T-cell (primary cell): ENCODE data around the gene NADSYN1. TPM values are rescaled to one million over a fixed set of nuclear protein-coding genes. Genes with fewer than 3 reads are reported as not detected.
"Not testable (repeated sequence)": the region's sequence is repeated elsewhere in the genome, so short reads cannot be mapped to it uniquely, and the experiment has no call there.

ENCODE experiments used
- ATAC-seq, 4 experiments: fragments of 200-7000 bp in 3 of 4; fragments of 150-1000 bp in 1 of 4; cut with Tn5 transposase; replicated peaks in 1 of 4; 1 replicate in 3 of 4; 2 replicates in 1 of 4; pipeline ENCODE4 v1.10.0; 2021; ENCODE audit warnings: moderate library complexity in 3 of 4, mild to moderate bottlenecking in 2 of 4, moderate number of reproducible peaks in 1 of 4
- CTCF ChIA-PET, 2 donors: fragments of 300-600 bp; sonication (Branson Sonifier 250); formaldehyde crosslinking; loops; one replicate each; lab custom pipeline; 2022; ENCODE audit warnings: antibody characterized with exemption in 2 of 2; lab: Charles Lee
- POLR2A ChIA-PET, 2 donors: fragments of 300-600 bp; sonication (Branson Sonifier 250); formaldehyde crosslinking; loops; one replicate each; lab custom pipeline; 2022; ENCODE audit warnings: antibody characterized with exemption in 2 of 2; lab: Charles Lee
- DNase-seq, 35 experiments: peaks; one replicate each; pipeline versions ENCODE4 v3.0.0 to v3.0.0-alpha.2; 2013 to 2023
- H3K27ac ChIP-seq: one replicate; pipeline ENCODE4 v1.5.1; 2013; ENCODE audit warnings: low read length
- H3K27me3 ChIP-seq, 2 experiments: replicated peaks in 1 of 2; 1 replicate in 1 of 2; 2 replicates in 1 of 2; pipeline versions ENCODE4 v1.6.1 to v1.7.0; 2013; ENCODE audit warnings: low read length in 1 of 2, mixed read lengths in 1 of 2; ENCODE audit not compliant: control insufficient read depth in 2 of 2, insufficient read depth in 2 of 2; ENCODE audit errors: extremely low read depth in 1 of 2
- H3K36me3 ChIP-seq, 2 donors: 1 replicate in 1 of 2; 2 replicates in 1 of 2; pipeline versions ENCODE4 v1.6.1 to v1.7.0; 2013; ENCODE audit warnings: low read length in 1 of 2; ENCODE audit not compliant: control insufficient read depth in 2 of 2, insufficient read depth in 1 of 2; ENCODE audit errors: extremely low read depth in 1 of 2
- H3K4me1 ChIP-seq, 2 experiments: 1 replicate in 1 of 2; 2 replicates in 1 of 2; pipeline versions ENCODE4 v1.6.1 to v1.7.0; 2013; ENCODE audit warnings: low read length in 2 of 2, mixed read lengths in 1 of 2; ENCODE audit not compliant: insufficient read depth in 2 of 2, control insufficient read depth in 1 of 2; ENCODE audit errors: extremely low read depth in 1 of 2
- H3K4me3 ChIP-seq, 2 donors: 1 replicate in 1 of 2; 2 replicates in 1 of 2; pipeline versions ENCODE4 v1.5.1 to v1.7.0; 2013; ENCODE audit warnings: mild to moderate bottlenecking in 2 of 2, low read length in 1 of 2, moderate library complexity in 1 of 2; ENCODE audit not compliant: control insufficient read depth in 1 of 2; ENCODE audit errors: extremely low read depth in 1 of 2
- H3K9me3 ChIP-seq: 2 replicates; pipeline ENCODE4 v1.7.0; 2013
- H3K27ac Mint-ChIP-seq, 2 donors: one replicate each; pipeline ENCODE4 v1.8.0; 2020 to 2021; ENCODE audit warnings: mild to moderate bottlenecking in 2 of 2, mixed read lengths in 2 of 2
- H3K27me3 Mint-ChIP-seq, 2 donors: one replicate each; pipeline ENCODE4 v1.8.0; 2021 to 2022; ENCODE audit warnings: mixed read lengths in 2 of 2
- H3K36me3 Mint-ChIP-seq: one replicate; pipeline ENCODE4 v1.8.0; 2021; ENCODE audit warnings: mixed read lengths
- H3K4me1 Mint-ChIP-seq, 3 donors: one replicate each; pipeline ENCODE4 v1.8.0; 2020 to 2022; ENCODE audit warnings: mixed read lengths in 3 of 3, mild to moderate bottlenecking in 1 of 3
- H3K4me3 Mint-ChIP-seq, 3 donors: one replicate each; pipeline ENCODE4 v1.8.0; 2020 to 2022; ENCODE audit warnings: mild to moderate bottlenecking in 3 of 3, mixed read lengths in 3 of 3, moderate library complexity in 3 of 3
- H3K9me3 Mint-ChIP-seq, 3 donors: one replicate each; pipeline ENCODE4 v1.8.0; 2020 to 2022; ENCODE audit warnings: mixed read lengths in 3 of 3
- WGBS: methylation state at CpG from one replicate; pipeline ENCODE4 v1.1.5; 2013; ENCODE audit warnings: missing lambda C conversion rate; ENCODE audit not compliant: insufficient coverage; 5-methylcytosine and 5-hydroxymethylcytosine counted together
- total RNA-seq, 35 experiments: library from RNA in 6 of 35; stranded (reverse) in 6 of 35; fragments of 120-200 nt in 1 of 35; gene quantifications; one replicate each; pipeline versions ENCODE4 v1.2.1 to v1.2.4 and lab custom pipeline; 2013 to 2026

NADSYN1 gene
- total RNA-seq, 5 donors from 2014 or later (not counting 1 experiment from before 2014, with no cell fraction given) = 125 to 190 (median 162) TPM

DNA sequence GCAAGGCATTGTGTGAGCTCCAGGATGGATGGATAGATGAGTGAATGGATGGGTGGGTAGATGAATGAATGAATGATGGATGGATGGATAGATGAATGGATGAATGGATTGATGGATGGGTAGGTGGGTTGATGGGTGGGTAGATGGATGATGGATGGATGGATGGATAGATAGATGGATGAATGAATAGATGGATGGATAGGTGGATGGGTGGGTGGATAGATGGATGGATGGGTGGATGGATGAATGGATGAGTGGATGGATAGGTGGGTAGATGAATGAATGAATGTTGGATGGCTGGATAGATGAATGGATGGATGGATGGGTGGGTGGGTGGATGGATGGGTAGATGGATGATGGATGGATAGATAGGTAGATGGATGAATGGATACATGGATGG, 38.4 kb upstream of the NADSYN1 start:
- H3K27ac Mint-ChIP-seq = no peak overlapping the region
- no peaks in the 10 kb centered on the region for H3K36me3 ChIP-seq
- H3K4me3 ChIP-seq = no peak overlapping the region
- no peak for DNase-seq
- H3K27me3 Mint-ChIP-seq = peaks cover 13 to 17% of the 10 kb centered on the region in 2 donors
- H3K27ac ChIP-seq = no peak overlapping the region
- no peak for ATAC-seq
- ChIA-PET CTCF (no interaction called here), POLR2A (no interaction called here)
- H3K27me3 ChIP-seq = peaks cover 0 to 16% of the 10 kb centered on the region in 2 experiments
- no peaks in the 10 kb centered on the region for H3K4me1 ChIP-seq
- no peaks in the 10 kb centered on the region for H3K9me3 ChIP-seq
- H3K9me3 Mint-ChIP-seq = peaks cover 0 to 6% (median 0%) of the 10 kb centered on the region in 3 donors
- no peaks in the 10 kb centered on the region for H3K4me1 Mint-ChIP-seq
- no peaks in the 10 kb centered on the region for H3K36me3 Mint-ChIP-seq
- H3K4me3 Mint-ChIP-seq = no peak overlapping the region

DNA sequence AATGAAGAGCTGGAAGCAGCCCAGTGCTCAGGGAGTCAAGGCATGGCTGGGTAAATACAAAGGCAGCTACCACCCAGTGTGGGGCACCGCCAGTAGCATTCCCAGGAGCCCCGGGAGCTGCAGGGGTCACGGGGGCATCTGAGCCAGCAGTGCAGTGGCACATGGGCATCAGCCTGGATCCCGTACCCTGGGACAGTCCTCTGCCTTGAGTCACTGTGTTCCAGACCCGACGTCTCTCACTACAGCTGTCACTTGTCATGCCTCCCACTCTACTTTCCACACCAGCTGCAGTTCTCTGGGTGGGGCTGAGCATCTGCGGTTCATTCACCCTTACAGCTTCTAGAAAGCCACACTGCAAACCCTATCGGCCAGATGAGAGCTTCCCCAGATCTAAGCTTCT, 34.4 kb upstream of the NADSYN1 start:
- WGBS = 49% methylated on average over 6 of the region's 8 CpGs
- no peaks in the 10 kb centered on the region for H3K36me3 Mint-ChIP-seq
- no peak overlapping the region for H3K4me3 Mint-ChIP-seq
- ChIA-PET POLR2A (no interaction called here), CTCF (no interaction called here)
- H3K4me1 ChIP-seq = no peaks in the 10 kb centered on the region
- no peaks in the 10 kb centered on the region for H3K36me3 ChIP-seq
- no peaks in the 10 kb centered on the region for H3K9me3 Mint-ChIP-seq
- peaks cover 0 to 7% of the 10 kb centered on the region in 2 experiments for H3K27me3 ChIP-seq
- H3K4me3 ChIP-seq = no peak overlapping the region
- H3K27ac Mint-ChIP-seq = no peak overlapping the region
- peaks cover 0 to 3% (median 0%) of the 10 kb centered on the region in 3 donors for H3K4me1 Mint-ChIP-seq
- no peaks in the 10 kb centered on the region for H3K9me3 ChIP-seq
- DNase-seq (no peak), ATAC-seq (no peak)
- H3K27ac ChIP-seq = no peak overlapping the region
- H3K27me3 Mint-ChIP-seq = peaks cover 11 to 13% of the 10 kb centered on the region in 2 donors

DNA sequence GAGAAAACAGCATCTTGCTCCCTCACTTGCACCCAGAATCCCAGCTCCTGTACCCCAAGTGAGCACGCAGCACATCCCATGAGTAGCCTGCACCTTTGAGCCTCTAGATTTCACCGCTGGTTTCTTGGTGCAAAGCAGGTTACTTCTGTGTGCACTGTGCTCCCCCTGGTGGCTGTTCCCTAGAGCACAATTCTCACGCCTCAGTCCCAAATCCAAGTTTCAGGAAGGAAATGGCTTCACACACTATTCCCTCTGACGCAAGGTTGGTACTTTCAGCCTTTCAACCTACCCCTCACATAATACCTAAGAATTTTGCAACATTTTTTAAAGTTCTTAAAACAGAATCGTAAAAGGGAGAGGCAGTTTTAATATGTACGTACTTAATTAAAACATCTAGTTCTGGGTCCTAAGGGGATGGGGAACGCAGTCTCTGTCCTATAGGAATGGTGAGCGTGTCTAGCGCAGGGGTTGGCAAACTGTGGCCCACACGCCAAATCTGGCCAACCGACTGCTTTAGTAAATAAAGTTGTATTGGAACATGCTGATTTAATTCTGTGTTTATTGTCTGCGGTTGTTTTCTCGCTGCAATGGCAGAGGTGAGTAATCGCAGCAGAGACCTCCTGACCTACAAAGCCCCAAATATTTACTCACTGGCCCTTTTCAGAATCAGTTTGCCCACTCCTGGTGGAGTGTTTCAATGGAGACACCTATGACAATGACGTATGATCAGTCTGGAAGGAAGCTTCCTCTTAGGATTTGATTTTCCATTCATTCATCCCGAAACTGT, 32.4 kb upstream of the NADSYN1 start:
- H3K27ac ChIP-seq = no peak overlapping the region
- Mint-ChIP-seq H3K4me3 (no peak overlapping the region), H3K27me3 (no peaks in the 10 kb centered on the region), H3K27ac (no peak overlapping the region), H3K4me1 (peaks cover 0 to 3% (median 0%) of the 10 kb centered on the region in 3 donors), H3K9me3 (no peaks in the 10 kb centered on the region), H3K36me3 (no peaks in the 10 kb centered on the region)
- 60% methylated on average over 8 of the region's 16 CpGs for WGBS
- no peaks in the 10 kb centered on the region for H3K9me3 ChIP-seq
- no peak overlapping the region for H3K4me3 ChIP-seq
- H3K36me3 ChIP-seq = no peaks in the 10 kb centered on the region
- peaks cover 0 to 4% of the 10 kb centered on the region in 2 experiments for H3K27me3 ChIP-seq
- POLR2A ChIA-PET = no interaction called here
- CTCF ChIA-PET = interaction anchor here in 1 of 2 donors (0.6 kb wide), 1 partner anchor 32 kb away, joined by 3 read pairs; the partner anchor contains the start of gene NADSYN1
- no peaks in the 10 kb centered on the region for H3K4me1 ChIP-seq
- peak in 1 of 35 experiments; percentile 25 for DNase-seq
- no peak for ATAC-seq

- H3K27ac ChIP-seq = no peak overlapping the region
- 100% methylated on average over 2 of the region's 12 CpGs for WGBS
- ChIA-PET POLR2A (no interaction called here), CTCF (interaction anchor here in 1 of 2 donors (0.6 kb wide), 1 partner anchor 31 kb away, joined by 3 read pairs; the partner anchor contains the start of gene NADSYN1)
- no peaks in the 10 kb centered on the region for H3K4me1 ChIP-seq
- DNase-seq = no peak
- Mint-ChIP-seq H3K4me3 (no peak overlapping the region), H3K36me3 (no peaks in the 10 kb centered on the region), H3K27me3 (no peaks in the 10 kb centered on the region), H3K27ac (no peak overlapping the region), H3K4me1 (peaks cover 0 to 3% (median 0%) of the 10 kb centered on the region in 3 donors), H3K9me3 (no peaks in the 10 kb centered on the region)
- H3K9me3 ChIP-seq = no peaks in the 10 kb centered on the region
- no peak for ATAC-seq
- no peaks in the 10 kb centered on the region for H3K36me3 ChIP-seq
- no peak overlapping the region for H3K4me3 ChIP-seq
- peaks cover 0 to 4% of the 10 kb centered on the region in 2 experiments for H3K27me3 ChIP-seq
Observed at GRCh38 chr11:71421392-71421950, 31.5 kb upstream of the NADSYN1 start.

DNA sequence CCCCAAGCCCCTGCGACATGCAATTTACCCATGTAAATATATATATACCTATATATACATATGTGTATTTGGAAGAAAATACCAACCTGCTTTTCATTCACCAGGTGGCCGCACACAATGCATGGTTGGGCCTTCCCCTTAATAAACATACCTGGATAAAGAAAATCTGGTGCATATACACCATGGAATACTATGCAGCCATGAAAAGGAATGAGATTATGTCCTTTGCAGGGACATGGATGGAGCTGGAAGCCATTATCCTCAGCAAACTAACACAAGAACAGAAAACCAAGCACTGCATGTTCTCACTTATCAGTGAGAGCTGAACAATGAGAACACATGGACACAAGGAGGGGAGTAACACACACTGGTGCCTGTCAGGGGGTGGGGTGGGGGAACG, 30.7 kb upstream of the NADSYN1 start:
- POLR2A ChIA-PET, ATAC-seq, H3K9me3 Mint-ChIP-seq, H3K4me1 Mint-ChIP-seq, H3K36me3 Mint-ChIP-seq, H3K27ac Mint-ChIP-seq, H3K4me3 Mint-ChIP-seq, H3K9me3 ChIP-seq, H3K27me3 ChIP-seq, H3K4me3 ChIP-seq, H3K4me1 ChIP-seq, DNase-seq, H3K36me3 ChIP-seq, H3K27ac ChIP-seq, H3K27me3 Mint-ChIP-seq: not testable (repeated sequence)
- no CpG with 5 or more reads among the region's 3 CpGs for WGBS
- CTCF ChIA-PET = interaction anchor here in 1 of 2 donors (0.6 kb wide), 1 partner anchor 31 kb away, joined by 3 read pairs; the partner anchor contains the start of gene NADSYN1

- Histone ChIP-seq H3K4me1 (no peaks in the 10 kb centered on the region), H3K27me3 (peaks cover 0 to 4% of the 10 kb centered on the region in 2 experiments), H3K9me3 (no peaks in the 10 kb centered on the region), H3K36me3 (no peaks in the 10 kb centered on the region), H3K4me3 (no peak overlapping the region), H3K27ac (no peak overlapping the region)
- Mint-ChIP-seq H3K9me3 (no peaks in the 10 kb centered on the region), H3K36me3 (no peaks in the 10 kb centered on the region), H3K27me3 (no peaks in the 10 kb centered on the region), H3K4me1 (peaks cover 0 to 3% (median 0%) of the 10 kb centered on the region in 3 donors), H3K27ac (no peak overlapping the region), H3K4me3 (no peak overlapping the region)
- DNase-seq (no peak), ATAC-seq (no peak)
- ChIA-PET CTCF (interaction anchor here in 1 of 2 donors (0.7 kb wide), 1 partner anchor 346 kb away, joined by 4 read pairs; no protein-coding TSS in a partner anchor), POLR2A (no interaction called here)
- 67% methylated on average over 2 of the region's 7 CpGs for WGBS
Observed at GRCh38 chr11:71423181-71423790, 29.7 kb upstream of the NADSYN1 start.
